ENCODE data around the gene ALLC.

DNA sequence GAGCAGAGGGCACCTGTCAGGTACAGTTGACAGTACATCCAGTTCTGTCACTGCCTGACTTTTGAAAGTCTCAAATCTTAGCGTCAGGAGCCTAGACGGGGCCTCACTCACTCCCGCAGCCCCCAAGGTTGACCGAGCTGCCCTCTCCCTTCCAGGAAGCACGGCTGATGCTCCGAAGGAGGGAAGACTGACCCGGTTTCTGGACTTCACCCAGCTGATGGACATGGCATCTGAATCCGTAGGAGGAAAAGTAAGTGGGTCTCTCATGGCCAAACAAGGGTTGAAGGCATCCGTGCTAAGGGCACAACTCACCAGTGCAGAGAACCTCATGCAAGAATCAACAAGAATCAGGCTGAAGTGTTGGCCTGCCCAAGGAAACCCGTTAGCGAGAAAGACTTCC is 12.9 kb downstream of the ALLC start:
- TF ChIP-seq, protein P1, sequence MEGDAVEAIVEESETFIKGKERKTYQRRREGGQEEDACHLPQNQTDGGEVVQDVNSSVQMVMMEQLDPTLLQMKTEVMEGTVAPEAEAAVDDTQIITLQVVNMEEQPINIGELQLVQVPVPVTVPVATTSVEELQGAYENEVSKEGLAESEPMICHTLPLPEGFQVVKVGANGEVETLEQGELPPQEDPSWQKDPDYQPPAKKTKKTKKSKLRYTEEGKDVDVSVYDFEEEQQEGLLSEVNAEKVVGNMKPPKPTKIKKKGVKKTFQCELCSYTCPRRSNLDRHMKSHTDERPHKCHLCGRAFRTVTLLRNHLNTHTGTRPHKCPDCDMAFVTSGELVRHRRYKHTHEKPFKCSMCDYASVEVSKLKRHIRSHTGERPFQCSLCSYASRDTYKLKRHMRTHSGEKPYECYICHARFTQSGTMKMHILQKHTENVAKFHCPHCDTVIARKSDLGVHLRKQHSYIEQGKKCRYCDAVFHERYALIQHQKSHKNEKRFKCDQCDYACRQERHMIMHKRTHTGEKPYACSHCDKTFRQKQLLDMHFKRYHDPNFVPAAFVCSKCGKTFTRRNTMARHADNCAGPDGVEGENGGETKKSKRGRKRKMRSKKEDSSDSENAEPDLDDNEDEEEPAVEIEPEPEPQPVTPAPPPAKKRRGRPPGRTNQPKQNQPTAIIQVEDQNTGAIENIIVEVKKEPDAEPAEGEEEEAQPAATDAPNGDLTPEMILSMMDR (conservative IDR thresholded peaks at IDR 0.05; ENCODE audit: low read depth, low read length), result no peak
- TF ChIP-seq EZH2phosphoT487 (IDR thresholded peaks at IDR 0.05; ENCODE audit: borderline replicate concordance, low read length), result no peak

Data from PC-3 (cell line).